ENCODE results near the gene PCK1. TPM values are rescaled to one million over a fixed set of nuclear protein-coding genes. Genes with fewer than 3 reads are reported as not detected.

Gene PCK1
- total and polyA plus RNA-seq, 2 experiments from 2014 or later: not detected

GRCh38 chr20:57612436-57612835 lies 51.5 kb downstream of the PCK1 start:
- 82 to 89% methylated on average over 7 of the region's 7 CpGs for WGBS, 2 experiments (ENCODE audit: low coverage in 1 of 2, low lambda C conversion rate in 2 of 2, missing lambda C conversion rate in 2 of 2)
- no peaks in the 10 kb centered on the region for H3K4me1 ChIP-seq (ENCODE audit: insufficient read depth)
- no peak for DNase-seq
- in situ Hi-C loops (cut with MboI): no loop called here
- H3K9ac ChIP-seq: no peak overlapping the region
- TF ChIP-seq EZH2phosphoT487 (IDR thresholded peaks at IDR 0.05; ENCODE audit: insufficient read depth, low read depth) (no peak), EZH2 (IDR thresholded peaks at IDR 0.05; ENCODE audit: insufficient read depth, poor library complexity, severe bottlenecking) (no peak)
- no peaks in the 10 kb centered on the region for H4K20me1 ChIP-seq (ENCODE audit: insufficient read depth)
- H3K4me2 ChIP-seq (ENCODE audit: unreplicated experiment): no peak overlapping the region
- H3K27me3 ChIP-seq (replicated peaks; ENCODE audit: insufficient read depth): peaks cover 4% of the 10 kb centered on the region
- no peak overlapping the region for H2AFZ ChIP-seq
- H3K79me2 ChIP-seq (ENCODE audit: insufficient read depth): no peaks in the 10 kb centered on the region
- no peaks in the 10 kb centered on the region for H3K36me3 ChIP-seq (ENCODE audit: low read depth)
- H3K4me3 ChIP-seq: no peak overlapping the region
- H3K27ac ChIP-seq: no peak overlapping the region
- no peaks in the 10 kb centered on the region for H3K9me2 ChIP-seq (ENCODE audit: insufficient read depth)
- no peaks in the 10 kb centered on the region for H3K9me3 ChIP-seq (ENCODE audit: low read depth)
- H3F3A ChIP-seq (ENCODE audit: insufficient read depth): no peaks in the 10 kb centered on the region

GRCh38 chr20:57612916-57613315 lies 52.0 kb downstream of the PCK1 start:
- Histone ChIP-seq H3K4me3 (no peak overlapping the region), H3K27ac (no peak overlapping the region), H3K27me3 (replicated peaks; ENCODE audit: insufficient read depth) (no peaks in the 10 kb centered on the region; the same call in 1 of the 2 replicates), H3K4me1 (ENCODE audit: insufficient read depth) (no peaks in the 10 kb centered on the region), H3K4me2 (ENCODE audit: unreplicated experiment) (no peak overlapping the region), H3K9ac (no peak overlapping the region), H3K9me2 (ENCODE audit: insufficient read depth) (no peaks in the 10 kb centered on the region), H4K20me1 (ENCODE audit: insufficient read depth) (no peaks in the 10 kb centered on the region), H3F3A (ENCODE audit: insufficient read depth) (no peaks in the 10 kb centered on the region), H3K36me3 (ENCODE audit: low read depth) (no peaks in the 10 kb centered on the region), H3K9me3 (ENCODE audit: low read depth) (no peaks in the 10 kb centered on the region), H3K79me2 (ENCODE audit: insufficient read depth) (no peaks in the 10 kb centered on the region), H2AFZ (no peak overlapping the region)
- WGBS, 2 experiments (ENCODE audit: low coverage in 1 of 2, low lambda C conversion rate in 2 of 2, missing lambda C conversion rate in 2 of 2): 71 to 75% methylated on average over 7 of the region's 7 CpGs
- DNase-seq: no peak
- in situ Hi-C loops (cut with MboI): no loop called here
- no peak for TF ChIP-seq EZH2phosphoT487 (IDR thresholded peaks at IDR 0.05; ENCODE audit: insufficient read depth, low read depth)
- no peak for TF ChIP-seq EZH2 (IDR thresholded peaks at IDR 0.05; ENCODE audit: insufficient read depth, poor library complexity, severe bottlenecking)

- Histone ChIP-seq H3K36me3 (ENCODE audit: low read depth) (no peaks in the 10 kb centered on the region), H2AFZ (no peak overlapping the region), H3K9me3 (ENCODE audit: low read depth) (no peaks in the 10 kb centered on the region), H3K79me2 (ENCODE audit: insufficient read depth) (no peaks in the 10 kb centered on the region), H4K20me1 (ENCODE audit: insufficient read depth) (no peaks in the 10 kb centered on the region), H3K4me3 (no peak overlapping the region), H3K9ac (no peak overlapping the region), H3K4me1 (ENCODE audit: insufficient read depth) (no peaks in the 10 kb centered on the region), H3K9me2 (ENCODE audit: insufficient read depth) (no peaks in the 10 kb centered on the region), H3F3A (ENCODE audit: insufficient read depth) (no peaks in the 10 kb centered on the region), H3K27me3 (replicated peaks; ENCODE audit: insufficient read depth) (no peaks in the 10 kb centered on the region; the same call in 1 of the 2 replicates), H3K4me2 (ENCODE audit: unreplicated experiment) (no peak overlapping the region), H3K27ac (no peak overlapping the region)
- WGBS, 2 experiments (ENCODE audit: low coverage in 1 of 2, low lambda C conversion rate in 2 of 2, missing lambda C conversion rate in 2 of 2): 67 to 68% methylated on average over 12 of the region's 12 CpGs
- in situ Hi-C loops (cut with MboI): no loop called here
- TF ChIP-seq EZH2phosphoT487 (IDR thresholded peaks at IDR 0.05; ENCODE audit: insufficient read depth, low read depth) (no peak), EZH2 (IDR thresholded peaks at IDR 0.05; ENCODE audit: insufficient read depth, poor library complexity, severe bottlenecking) (no peak)
- DNase-seq: no peak
Observed at GRCh38 chr20:57613481-57613921, 52.6 kb downstream of the PCK1 start.

GRCh38 chr20:57614490-57615444 lies 53.9 kb downstream of the PCK1 start:
- Histone ChIP-seq H3F3A (ENCODE audit: insufficient read depth) (no peaks in the 10 kb centered on the region), H3K4me3 (no peak overlapping the region), H3K27me3 (replicated peaks; ENCODE audit: insufficient read depth) (no peaks in the 10 kb centered on the region; the same call in 1 of the 2 replicates), H2AFZ (no peak overlapping the region), H3K4me2 (ENCODE audit: unreplicated experiment) (no peak overlapping the region), H3K79me2 (ENCODE audit: insufficient read depth) (no peaks in the 10 kb centered on the region), H4K20me1 (ENCODE audit: insufficient read depth) (no peaks in the 10 kb centered on the region), H3K36me3 (ENCODE audit: low read depth) (no peaks in the 10 kb centered on the region), H3K4me1 (ENCODE audit: insufficient read depth) (no peaks in the 10 kb centered on the region), H3K9me3 (ENCODE audit: low read depth) (no peaks in the 10 kb centered on the region), H3K9me2 (ENCODE audit: insufficient read depth) (no peaks in the 10 kb centered on the region), H3K9ac (no peak overlapping the region), H3K27ac (no peak overlapping the region)
- 86 to 88% methylated on average over 16 of the region's 16 CpGs for WGBS, 2 experiments (ENCODE audit: low coverage in 1 of 2, low lambda C conversion rate in 2 of 2, missing lambda C conversion rate in 2 of 2)
- no peak for TF ChIP-seq EZH2 (IDR thresholded peaks at IDR 0.05; ENCODE audit: insufficient read depth, poor library complexity, severe bottlenecking)
- DNase-seq: no peak
- in situ Hi-C loops (cut with MboI): no loop called here

Measured in GM23248 (cell line).